Neuronal stem cell (in vitro differentiated cells): ENCODE data around the gene SYT3.
A peak's percentile ranks its signal among the peaks of the same experiment; 100 is the strongest.
"Not testable (repeated sequence)": the region's sequence is repeated elsewhere in the genome, so short reads cannot be mapped to it uniquely, and the experiment has no call there.

Experiments
- DNase-seq: peaks from one replicate; pipeline ENCODE4 v3.0.0-alpha.2; 2013; ENCODE audit warnings: low spot score
- H2AFZ ChIP-seq: one replicate; pipeline ENCODE4 v1.6.1; 2013; ENCODE audit warnings: mild to moderate bottlenecking, low read length, inconsistent platforms
- H2AK5ac ChIP-seq: 2 replicates; pipeline ENCODE4 v1.6.1; 2013; ENCODE audit warnings: low read depth, mild to moderate bottlenecking, inconsistent platforms, low read length, moderate library complexity, mixed read lengths
- H2BK120ac ChIP-seq: 2 replicates; pipeline ENCODE4 v1.6.1; 2013; ENCODE audit warnings: low read depth, mild to moderate bottlenecking, inconsistent platforms, low read length, moderate library complexity, mixed read lengths
- H2BK12ac ChIP-seq: one replicate; pipeline ENCODE4 v1.6.1; 2013; ENCODE audit warnings: low read length, inconsistent platforms
- H2BK15ac ChIP-seq: 2 replicates; pipeline ENCODE4 v1.6.1; 2013; ENCODE audit warnings: mild to moderate bottlenecking, low read length, inconsistent platforms, mixed read lengths
- H2BK5ac ChIP-seq: one replicate; pipeline ENCODE4 v1.6.1; 2013; ENCODE audit warnings: inconsistent platforms, mild to moderate bottlenecking, low read length, moderate library complexity
- H3K14ac ChIP-seq: one replicate; pipeline ENCODE4 v1.6.1; 2013; ENCODE audit warnings: low read length, inconsistent platforms
- H3K18ac ChIP-seq: 2 replicates; pipeline ENCODE4 v1.6.1; 2013; ENCODE audit warnings: low read length, inconsistent platforms
- H3K23ac ChIP-seq: 2 replicates; pipeline ENCODE4 v1.6.1; 2013; ENCODE audit warnings: low read depth, mild to moderate bottlenecking, mixed read lengths, low read length, inconsistent platforms; ENCODE audit not compliant: poor library complexity
- H3K27ac ChIP-seq: replicated peaks from 3 replicates; pipeline ENCODE4 v1.5.1; 2013; ENCODE audit warnings: low read length, inconsistent platforms
- H3K27me3 ChIP-seq, 3 experiments: 2 replicates each; pipeline ENCODE4 v1.6.1; 2013; ENCODE audit warnings: low read length in 3 of 3, mild to moderate bottlenecking in 2 of 3, inconsistent platforms in 1 of 3, low read depth in 1 of 3, mixed read lengths in 1 of 3, moderate library complexity in 1 of 3; ENCODE audit not compliant: control insufficient read depth in 3 of 3, insufficient read depth in 3 of 3
- H3K36me3 ChIP-seq, 2 donors: replicated peaks in 1 of 2; 2 replicates each; pipeline ENCODE4 v1.6.1; 2013; ENCODE audit warnings: low read length in 2 of 2; ENCODE audit not compliant: control insufficient read depth in 2 of 2, insufficient read depth in 2 of 2
- H3K4ac ChIP-seq: 2 replicates; pipeline ENCODE4 v1.6.1; 2013; ENCODE audit warnings: inconsistent platforms, mild to moderate bottlenecking, low read length, moderate library complexity
- H3K4me1 ChIP-seq, 2 donors: 1 replicate in 1 of 2; 2 replicates in 1 of 2; pipeline ENCODE4 v1.6.1; 2013; ENCODE audit warnings: low read length in 2 of 2, low read depth in 1 of 2; ENCODE audit not compliant: control insufficient read depth in 2 of 2, insufficient read depth in 1 of 2
- H3K4me2 ChIP-seq: one replicate; pipeline ENCODE4 v1.6.1; 2013; ENCODE audit warnings: mild to moderate bottlenecking, low read length, inconsistent platforms; ENCODE audit not compliant: insufficient read depth, poor library complexity, severe bottlenecking
- H3K4me3 ChIP-seq, 2 donors: 2 replicates each; pipeline ENCODE4 v1.5.1; 2013; ENCODE audit warnings: low read length in 2 of 2, mild to moderate bottlenecking in 2 of 2, inconsistent platforms in 1 of 2, moderate library complexity in 1 of 2
- H3K79me1 ChIP-seq: one replicate; pipeline ENCODE4 v1.6.1; 2013; ENCODE audit warnings: low read depth, mild to moderate bottlenecking, inconsistent platforms, low read length, moderate library complexity
- H3K9ac ChIP-seq: one replicate; pipeline ENCODE4 v1.6.1; 2013; ENCODE audit warnings: mild to moderate bottlenecking, low read depth, low read length, inconsistent platforms; ENCODE audit not compliant: poor library complexity
- H3K9me3 ChIP-seq, 2 donors: replicated peaks in 1 of 2; 2 replicates each; pipeline versions ENCODE3 to v1.6.1; 2013; ENCODE audit warnings: low read length in 2 of 2, mild to moderate bottlenecking in 2 of 2, inconsistent platforms in 1 of 2, low read depth in 1 of 2, mixed read lengths in 1 of 2, moderate library complexity in 1 of 2; ENCODE audit not compliant: control insufficient read depth in 2 of 2, insufficient read depth in 1 of 2
- H4K8ac ChIP-seq: one replicate; pipeline ENCODE4 v1.6.1; 2013; ENCODE audit warnings: low read depth, mild to moderate bottlenecking, inconsistent platforms, low read length, moderate library complexity
- H4K91ac ChIP-seq: one replicate; pipeline ENCODE4 v1.6.1; 2013; ENCODE audit warnings: low read length, low read depth, mild to moderate bottlenecking, inconsistent platforms; ENCODE audit not compliant: poor library complexity
- WGBS, 2 donors: extraction: QIAGEN DNeasy Blood & Tissue Kit; methylation state at CpG; one replicate each; pipeline ENCODE4 v1.1.7; 2013; ENCODE audit warnings: missing lambda C conversion rate in 2 of 2, mixed read lengths in 1 of 2; ENCODE audit not compliant: insufficient read length in 2 of 2, insufficient replicate concordance in 1 of 2; ENCODE audit errors: extremely low coverage in 2 of 2; 5-methylcytosine and 5-hydroxymethylcytosine counted together

SYT3 gene

DNA sequence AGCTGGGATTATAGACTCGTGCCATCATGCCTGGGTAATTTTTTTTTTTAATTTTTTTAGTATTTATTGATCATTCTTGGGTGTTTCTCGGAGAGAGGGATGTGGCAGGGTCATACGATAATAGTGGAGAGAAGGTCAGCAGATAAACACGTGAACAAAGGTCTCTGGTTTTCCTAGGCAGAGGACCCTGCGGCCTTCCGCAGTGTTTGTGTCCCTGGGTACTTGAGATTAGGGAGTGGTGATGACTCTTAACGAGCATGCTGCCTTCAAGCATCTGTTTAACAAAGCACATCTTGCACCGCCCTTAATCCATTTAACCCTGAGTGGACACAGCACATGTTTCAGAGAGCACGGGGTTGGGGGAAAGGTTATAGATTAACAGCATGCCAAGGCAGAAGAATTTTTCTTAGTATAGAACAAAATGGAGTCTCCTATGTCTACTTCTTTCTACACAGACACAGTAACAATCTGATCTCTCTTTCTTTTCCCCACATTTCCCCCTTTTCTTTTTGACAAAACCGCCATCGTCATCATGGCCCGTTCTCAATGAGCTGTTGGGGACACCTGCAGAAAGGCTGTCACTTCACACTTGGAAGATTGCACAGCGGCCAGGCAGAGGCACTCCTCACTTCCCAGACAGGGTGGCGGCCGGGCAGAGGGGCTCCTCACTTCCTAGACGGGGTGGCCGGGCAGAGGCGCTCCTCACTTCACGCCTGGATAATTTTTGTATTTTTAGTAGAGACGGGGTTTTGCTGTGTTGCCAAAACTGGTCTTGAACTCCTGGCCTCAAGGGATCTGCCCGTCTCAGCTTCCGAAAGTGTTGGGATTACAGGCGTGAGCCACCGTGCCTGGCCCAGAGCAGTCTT lies 57.7 kb downstream of the SYT3 start:
- H3K9ac ChIP-seq, H2BK15ac ChIP-seq, H3K4me1 ChIP-seq, H2BK5ac ChIP-seq, H3K27me3 ChIP-seq, H3K4ac ChIP-seq, H3K4me3 ChIP-seq, H3K79me1 ChIP-seq, H3K18ac ChIP-seq, H4K8ac ChIP-seq, H3K14ac ChIP-seq, H3K23ac ChIP-seq, H2AK5ac ChIP-seq, H3K27ac ChIP-seq, H3K36me3 ChIP-seq, H2AFZ ChIP-seq, H2BK120ac ChIP-seq, H4K91ac ChIP-seq, H2BK12ac ChIP-seq, DNase-seq, H3K4me2 ChIP-seq, H3K9me3 ChIP-seq: not testable (repeated sequence)
- WGBS, 2 donors, result no CpG with 5 or more reads among the region's 24 CpGs

GRCh38 chr19:50580970-50581634 lies 58.6 kb downstream of the SYT3 start:
- Histone ChIP-seq H3K4me3 (no peak overlapping the region), H3K27ac (no peak overlapping the region), H2BK5ac (no peak overlapping the region), H4K8ac (no peak overlapping the region), H2BK15ac (no peak overlapping the region), H3K9me3 (peaks cover 0 to 7% of the 10 kb centered on the region in 2 donors), H2AFZ (no peak overlapping the region), H3K18ac (no peak overlapping the region), H3K79me1 (no peaks in the 10 kb centered on the region), H3K4me2 (no peak overlapping the region), H4K91ac (no peak overlapping the region), H2AK5ac (peak overlapping the region; percentile 18), H3K23ac (no peak overlapping the region), H2BK120ac (no peak overlapping the region), H3K14ac (no peak overlapping the region), H3K4ac (no peak overlapping the region), H3K9ac (no peak overlapping the region), H2BK12ac (no peak overlapping the region), H3K4me1 (peaks cover 0 to 2% of the 10 kb centered on the region in 2 donors), H3K36me3 (peaks cover 0 to 2% of the 10 kb centered on the region in 2 donors), H3K27me3 (no peaks in the 10 kb centered on the region)
- no peak for DNase-seq
- WGBS, 2 donors, result no CpG with 5 or more reads among the region's 13 CpGs

- H3K14ac ChIP-seq, result no peak overlapping the region
- no CpG with 5 or more reads among the region's 6 CpGs for WGBS, 2 donors
- no peaks in the 10 kb centered on the region for H3K27me3 ChIP-seq
- no peak overlapping the region for H3K4me3 ChIP-seq
- peak overlapping the region; percentile 31 for H3K23ac ChIP-seq
- no peak overlapping the region for H4K8ac ChIP-seq
- H3K79me1 ChIP-seq, result no peaks in the 10 kb centered on the region
- peaks cover 0 to 7% of the 10 kb centered on the region in 2 donors for H3K9me3 ChIP-seq
- no peak for DNase-seq
- H3K27ac ChIP-seq, result no peak overlapping the region
- peak overlapping the region; percentile 57 for H3K18ac ChIP-seq
- no peak overlapping the region for H2BK5ac ChIP-seq
- H3K9ac ChIP-seq, result no peak overlapping the region
- no peak overlapping the region for H2AK5ac ChIP-seq
- H2BK15ac ChIP-seq, result no peak overlapping the region
- H2AFZ ChIP-seq, result no peak overlapping the region
- H2BK120ac ChIP-seq, result peak overlapping the region; percentile 72
- H3K4me1 ChIP-seq, result peaks cover 0 to 2% of the 10 kb centered on the region in 2 donors
- peaks cover 0 to 2% of the 10 kb centered on the region in 2 donors for H3K36me3 ChIP-seq
- H2BK12ac ChIP-seq, result peak overlapping the region; percentile 58
- H3K4me2 ChIP-seq, result no peak overlapping the region
- H4K91ac ChIP-seq, result no peak overlapping the region
- H3K4ac ChIP-seq, result no peak overlapping the region
Measured at GRCh38 chr19:50580240-50580639, 59.4 kb downstream of the SYT3 start.

GRCh38 chr19:50576769-50577168 lies 62.9 kb downstream of the SYT3 start:
- H3K4me1 ChIP-seq, H3K79me1 ChIP-seq, H3K14ac ChIP-seq, H4K91ac ChIP-seq, H3K23ac ChIP-seq, H3K4me3 ChIP-seq, H3K9me3 ChIP-seq, H3K4me2 ChIP-seq, H2BK12ac ChIP-seq, H3K4ac ChIP-seq, H3K27ac ChIP-seq, H2BK15ac ChIP-seq, H3K9ac ChIP-seq, H2AFZ ChIP-seq, DNase-seq, H2BK5ac ChIP-seq, H2BK120ac ChIP-seq, H2AK5ac ChIP-seq, H4K8ac ChIP-seq, H3K27me3 ChIP-seq, H3K18ac ChIP-seq, H3K36me3 ChIP-seq: not testable (repeated sequence)
- no CpG with 5 or more reads among the region's 3 CpGs for WGBS, 2 donors
